SK-N-DZ (cell line): Measurements from ENCODE around the gene CHMP4B.

Experiments used
- DNase-seq: peaks from one replicate; pipeline ENCODE4 v3.0.0-alpha.2; 2015; ENCODE audit warnings: low spot score

The CHMP4B gene

GRCh38 chr20:33894798-33895197 is 83.7 kb downstream of the CHMP4B start:
- DNase-seq, result no peak

DNA sequence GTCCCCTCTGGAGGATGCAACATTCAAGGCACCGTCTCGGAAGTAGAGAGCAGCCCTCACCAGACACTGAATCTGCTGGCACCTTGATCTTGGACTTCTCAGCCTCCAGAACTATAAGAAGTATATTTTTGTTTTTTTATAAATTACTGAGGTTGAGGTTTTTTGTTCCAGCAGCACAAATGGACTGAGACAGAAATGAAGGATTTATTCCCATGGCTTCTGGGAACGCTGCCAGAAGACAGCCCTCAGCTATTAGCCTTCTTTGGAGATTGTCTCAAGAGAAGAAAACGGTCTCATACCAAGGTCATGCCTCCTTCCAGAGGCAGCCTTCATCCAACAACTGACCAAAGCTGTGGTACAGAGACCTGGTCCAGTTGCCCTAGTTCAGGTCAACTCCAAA is 85.4 kb downstream of the CHMP4B start:
- no peak for DNase-seq

GRCh38 chr20:33897313-33897912 is 86.3 kb downstream of the CHMP4B start:
- DNase-seq, result no peak

GRCh38 chr20:33899106-33899505 is 88.0 kb downstream of the CHMP4B start:
- no peak for DNase-seq

DNA sequence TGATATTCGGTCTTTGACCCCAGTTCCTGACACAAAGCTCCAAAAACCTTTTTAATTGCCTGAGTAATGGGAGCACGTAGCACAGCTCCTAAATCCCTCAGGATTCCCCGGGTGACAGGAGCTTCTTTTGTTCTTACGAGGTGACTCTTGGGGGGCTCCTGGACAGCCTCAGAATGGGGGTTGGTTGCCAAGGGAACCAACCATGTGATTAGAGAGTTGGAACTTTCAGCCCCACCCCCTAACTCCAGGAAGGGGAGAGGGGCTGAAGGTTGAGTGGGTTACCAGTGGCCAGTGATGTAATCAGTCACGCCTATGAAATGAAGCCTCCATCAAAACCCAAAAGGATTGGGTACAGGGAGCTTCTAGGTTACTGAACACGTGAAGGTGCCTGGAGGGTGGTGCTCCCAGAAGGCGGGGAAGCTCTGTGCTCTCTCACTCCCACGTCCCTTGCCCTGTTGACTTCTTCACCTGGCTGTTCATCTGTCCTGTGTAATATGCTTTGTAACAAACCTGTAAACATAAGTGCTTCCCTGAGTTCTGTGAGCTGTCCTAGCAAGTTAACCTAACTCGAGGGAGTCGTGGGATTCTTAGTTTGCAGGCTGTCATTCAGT is 89.5 kb downstream of the CHMP4B start:
- no peak for DNase-seq

GRCh38 chr20:33901132-33901523 is 90.0 kb downstream of the CHMP4B start:
- DNase-seq, result peak; percentile 43

GRCh38 chr20:33902011-33902410 is 90.9 kb downstream of the CHMP4B start:
- DNase-seq, result no peak
